Thyroid gland (tissue), 4 donors: ENCODE results near the gene RPUSD4.

Experiments
- CTCF ChIP-seq, 6 experiments: fragments of 200-600 bp in 3 of 6; fragments of 450-650 bp in 3 of 6; sonication (generic) in 3 of 6; IDR thresholded peaks; one replicate each; pipeline ENCODE4 v1.5.1; 2016 to 2019; ENCODE audit warnings: antibody characterized with exemption in 6 of 6, mild to moderate bottlenecking in 2 of 6, inconsistent platforms in 1 of 6, moderate library complexity in 1 of 6
- POLR2A ChIP-seq, 2 donors: fragments of 450-650 bp; IDR thresholded peaks; one replicate each; pipeline ENCODE4 v1.6.1; 2017; ENCODE audit warnings: antibody characterized with exemption in 2 of 2, mild to moderate bottlenecking in 2 of 2, moderate library complexity in 1 of 2

- TF ChIP-seq CTCF (IDR thresholded peaks at IDR 0.05) (no peak), POLR2A (IDR thresholded peaks at IDR 0.05) (no peak)
Observed at GRCh38 chr11:126163779-126164178, 47.7 kb downstream of the RPUSD4 start.
